ENCODE measurements around the gene CCDC97.

DNA sequence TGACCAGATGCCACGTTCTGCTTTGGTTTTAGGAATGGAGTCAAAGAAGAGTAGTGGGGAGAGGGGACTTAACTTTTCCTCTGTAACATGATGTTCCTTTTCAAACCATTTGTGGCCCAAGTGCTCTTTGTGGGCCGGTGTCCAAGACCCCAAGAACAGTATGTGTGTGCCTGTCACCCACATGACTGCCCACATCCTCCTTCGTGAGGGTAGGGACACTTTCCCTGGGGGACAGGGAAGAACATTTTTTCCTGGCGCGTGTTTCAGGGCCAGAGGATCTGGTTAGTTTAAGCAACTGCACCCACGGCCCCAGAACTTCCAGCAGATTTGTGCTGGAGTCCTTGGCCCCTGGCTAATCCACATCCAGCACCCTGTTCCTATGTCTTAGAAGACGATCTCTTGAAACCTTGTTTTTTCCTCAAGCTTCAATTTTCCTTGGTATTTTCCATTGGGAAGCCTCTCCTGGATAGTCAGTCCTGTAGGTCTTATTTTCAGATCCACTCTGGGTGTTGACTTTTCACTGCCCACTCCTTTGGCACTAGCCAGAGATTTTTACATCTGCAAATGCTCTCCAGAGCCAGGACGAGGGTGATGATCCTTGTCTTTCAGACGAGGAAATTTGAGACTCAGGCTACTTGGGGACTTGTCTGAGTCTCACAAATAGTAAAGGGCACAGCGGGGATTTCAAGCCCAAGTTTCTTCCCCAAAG is 10.8 kb upstream of the CCDC97 start:
- no peak for TF ChIP-seq POLR2AphosphoS5 (IDR thresholded peaks at IDR 0.05; ENCODE audit: low read depth, low read length)
- TF ChIP-seq SP1 (IDR thresholded peaks at IDR 0.05; ENCODE audit: low read depth) = no peak
- TF ChIP-seq EZH2phosphoT487 (IDR thresholded peaks at IDR 0.05; ENCODE audit: borderline replicate concordance) = no peak
- TF ChIP-seq ZNF274 (IDR thresholded peaks at IDR 0.05; ENCODE audit: low read depth, low read length) = no peak
- TF ChIP-seq CEBPB (IDR thresholded peaks at IDR 0.05; ENCODE audit: low read depth) = no peak
- TF ChIP-seq POLR2A (IDR thresholded peaks at IDR 0.05; ENCODE audit: borderline replicate concordance, extremely low read depth, insufficient read depth, insufficient read length) = no peak
- TF ChIP-seq, protein P1, sequence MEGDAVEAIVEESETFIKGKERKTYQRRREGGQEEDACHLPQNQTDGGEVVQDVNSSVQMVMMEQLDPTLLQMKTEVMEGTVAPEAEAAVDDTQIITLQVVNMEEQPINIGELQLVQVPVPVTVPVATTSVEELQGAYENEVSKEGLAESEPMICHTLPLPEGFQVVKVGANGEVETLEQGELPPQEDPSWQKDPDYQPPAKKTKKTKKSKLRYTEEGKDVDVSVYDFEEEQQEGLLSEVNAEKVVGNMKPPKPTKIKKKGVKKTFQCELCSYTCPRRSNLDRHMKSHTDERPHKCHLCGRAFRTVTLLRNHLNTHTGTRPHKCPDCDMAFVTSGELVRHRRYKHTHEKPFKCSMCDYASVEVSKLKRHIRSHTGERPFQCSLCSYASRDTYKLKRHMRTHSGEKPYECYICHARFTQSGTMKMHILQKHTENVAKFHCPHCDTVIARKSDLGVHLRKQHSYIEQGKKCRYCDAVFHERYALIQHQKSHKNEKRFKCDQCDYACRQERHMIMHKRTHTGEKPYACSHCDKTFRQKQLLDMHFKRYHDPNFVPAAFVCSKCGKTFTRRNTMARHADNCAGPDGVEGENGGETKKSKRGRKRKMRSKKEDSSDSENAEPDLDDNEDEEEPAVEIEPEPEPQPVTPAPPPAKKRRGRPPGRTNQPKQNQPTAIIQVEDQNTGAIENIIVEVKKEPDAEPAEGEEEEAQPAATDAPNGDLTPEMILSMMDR (IDR thresholded peaks at IDR 0.05 in 2 of 3, conservative IDR thresholded peaks at IDR 0.05 in 1 of 3; ENCODE audit: borderline replicate concordance in 1 of 3, insufficient read depth in 1 of 3, low read depth in 2 of 3, low read length in 2 of 3) = no peak
- TF ChIP-seq ELF1 (IDR thresholded peaks at IDR 0.05; ENCODE audit: borderline replicate concordance, low read depth) = no peak
- TF ChIP-seq, protein P2, sequence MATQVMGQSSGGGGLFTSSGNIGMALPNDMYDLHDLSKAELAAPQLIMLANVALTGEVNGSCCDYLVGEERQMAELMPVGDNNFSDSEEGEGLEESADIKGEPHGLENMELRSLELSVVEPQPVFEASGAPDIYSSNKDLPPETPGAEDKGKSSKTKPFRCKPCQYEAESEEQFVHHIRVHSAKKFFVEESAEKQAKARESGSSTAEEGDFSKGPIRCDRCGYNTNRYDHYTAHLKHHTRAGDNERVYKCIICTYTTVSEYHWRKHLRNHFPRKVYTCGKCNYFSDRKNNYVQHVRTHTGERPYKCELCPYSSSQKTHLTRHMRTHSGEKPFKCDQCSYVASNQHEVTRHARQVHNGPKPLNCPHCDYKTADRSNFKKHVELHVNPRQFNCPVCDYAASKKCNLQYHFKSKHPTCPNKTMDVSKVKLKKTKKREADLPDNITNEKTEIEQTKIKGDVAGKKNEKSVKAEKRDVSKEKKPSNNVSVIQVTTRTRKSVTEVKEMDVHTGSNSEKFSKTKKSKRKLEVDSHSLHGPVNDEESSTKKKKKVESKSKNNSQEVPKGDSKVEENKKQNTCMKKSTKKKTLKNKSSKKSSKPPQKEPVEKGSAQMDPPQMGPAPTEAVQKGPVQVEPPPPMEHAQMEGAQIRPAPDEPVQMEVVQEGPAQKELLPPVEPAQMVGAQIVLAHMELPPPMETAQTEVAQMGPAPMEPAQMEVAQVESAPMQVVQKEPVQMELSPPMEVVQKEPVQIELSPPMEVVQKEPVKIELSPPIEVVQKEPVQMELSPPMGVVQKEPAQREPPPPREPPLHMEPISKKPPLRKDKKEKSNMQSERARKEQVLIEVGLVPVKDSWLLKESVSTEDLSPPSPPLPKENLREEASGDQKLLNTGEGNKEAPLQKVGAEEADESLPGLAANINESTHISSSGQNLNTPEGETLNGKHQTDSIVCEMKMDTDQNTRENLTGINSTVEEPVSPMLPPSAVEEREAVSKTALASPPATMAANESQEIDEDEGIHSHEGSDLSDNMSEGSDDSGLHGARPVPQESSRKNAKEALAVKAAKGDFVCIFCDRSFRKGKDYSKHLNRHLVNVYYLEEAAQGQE (IDR thresholded peaks at IDR 0.05; ENCODE audit: low read depth) = no peak
- TF ChIP-seq EZH2 (IDR thresholded peaks at IDR 0.05) = no peak
- TF ChIP-seq, protein P3, sequence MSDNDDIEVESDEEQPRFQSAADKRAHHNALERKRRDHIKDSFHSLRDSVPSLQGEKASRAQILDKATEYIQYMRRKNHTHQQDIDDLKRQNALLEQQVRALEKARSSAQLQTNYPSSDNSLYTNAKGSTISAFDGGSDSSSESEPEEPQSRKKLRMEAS (IDR thresholded peaks at IDR 0.05) = no peak

Measured in HCT116 (cell line).